H1 (cell line): ENCODE measurements around the gene PIEZO1. TPM values are rescaled to one million over a fixed set of nuclear protein-coding genes. Genes with fewer than 3 reads are reported as not detected.

Experiments
- ASH2L ChIP-seq: fragments of 200-600, 300-600 bp; sonication (generic); IDR thresholded peaks from one replicate; pipeline ENCODE4 v1.7.1; 2017; ENCODE audit warnings: low read length
- ATF2 ChIP-seq: IDR thresholded peaks from 2 replicates; pipeline ENCODE4 v1.6.1; 2012; ENCODE audit warnings: low read length, inconsistent platforms
- ATF3 ChIP-seq: IDR thresholded peaks from 2 replicates; pipeline ENCODE4 v1.6.1; 2011; ENCODE audit warnings: low read depth, mild to moderate bottlenecking, low read length; ENCODE audit not compliant: insufficient read depth
- BCL11A ChIP-seq, 2 experiments: IDR thresholded peaks; one replicate each; pipeline ENCODE4 v1.6.1; 2011; ENCODE audit warnings: low read depth in 2 of 2, low read length in 2 of 2, mild to moderate bottlenecking in 2 of 2
- CEBPB ChIP-seq: IDR thresholded peaks from 2 replicates; pipeline ENCODE4 v1.6.1; 2012; ENCODE audit warnings: low read depth, low read length
- CHD1 ChIP-seq: IDR thresholded peaks from 2 replicates; pipeline ENCODE4 v1.6.1; 2012; ENCODE audit warnings: low read depth, low read length, improper control_type of control experiment
- CHD2 ChIP-seq: IDR thresholded peaks from 2 replicates; pipeline ENCODE4 v1.6.1; 2012; ENCODE audit warnings: low read length, improper control_type of control experiment
- E2F6 ChIP-seq: IDR thresholded peaks from 2 replicates; pipeline ENCODE4 v1.6.1; 2012; ENCODE audit warnings: inconsistent platforms
- EZH2 ChIP-seq: fragments of 200-600 bp; sonication (generic); IDR thresholded peaks from 2 replicates; pipeline ENCODE4 v1.7.1; 2012; ENCODE audit warnings: low read depth, mild to moderate bottlenecking, moderate library complexity, low read length, inconsistent platforms; ENCODE audit not compliant: severe bottlenecking
- HDAC6 ChIP-seq: IDR thresholded peaks from one replicate; pipeline ENCODE4 v1.7.1; 2012; ENCODE audit warnings: low read depth, mild to moderate bottlenecking, inconsistent platforms, low read length, moderate library complexity
- KDM4A ChIP-seq: IDR thresholded peaks from one replicate; pipeline ENCODE4 v1.7.1; 2012; ENCODE audit warnings: low read depth, mild to moderate bottlenecking, moderate library complexity, low read length, inconsistent platforms; ENCODE audit not compliant: severe bottlenecking
- NANOG ChIP-seq: IDR thresholded peaks from 2 replicates; pipeline ENCODE4 v1.6.1; 2011; ENCODE audit warnings: low read length, low read depth, mild to moderate bottlenecking, inconsistent platforms; ENCODE audit not compliant: insufficient read depth, poor library complexity, severe bottlenecking
- POU5F1 ChIP-seq: IDR thresholded peaks from 2 replicates; pipeline ENCODE4 v1.6.1; 2011; ENCODE audit warnings: low read depth, mild to moderate bottlenecking, low read length, moderate library complexity
- RAD21 ChIP-seq, 2 experiments: IDR thresholded peaks in 1 of 2; conservative IDR thresholded peaks in 1 of 2; 2 replicates each; pipeline ENCODE4 v1.6.1; 2011; ENCODE audit warnings: low read depth in 2 of 2, low read length in 2 of 2, improper control_type of control experiment in 1 of 2, inconsistent platforms in 1 of 2, mild to moderate bottlenecking in 1 of 2, moderate library complexity in 1 of 2
- RBBP5 ChIP-seq: IDR thresholded peaks from 2 replicates; pipeline ENCODE4 v1.7.1; 2012; ENCODE audit warnings: low read depth, mild to moderate bottlenecking, inconsistent platforms, low read length, moderate library complexity, borderline replicate concordance
- SIRT6 ChIP-seq: IDR thresholded peaks from one replicate; pipeline ENCODE4 v1.7.1; 2012; ENCODE audit warnings: low read length, inconsistent platforms
- SP1 ChIP-seq: IDR thresholded peaks from 2 replicates; pipeline ENCODE4 v1.6.1; 2011; ENCODE audit warnings: low read depth, low read length
- SRF ChIP-seq: IDR thresholded peaks from 2 replicates; pipeline ENCODE4 v1.6.1; 2011; ENCODE audit warnings: mild to moderate bottlenecking, low read depth, low read length, moderate library complexity
- SUZ12 ChIP-seq: fragments of 200-600 bp; sonication (generic); IDR thresholded peaks from 2 replicates; pipeline ENCODE4 v1.6.1; 2012; ENCODE audit warnings: mild to moderate bottlenecking, inconsistent platforms, low read length, moderate library complexity, mixed read lengths
- TAF7 ChIP-seq: optimal IDR thresholded peaks from 2 replicates; pipeline ENCODE3; 2011; ENCODE audit warnings: low read depth, mild to moderate bottlenecking, inconsistent platforms, low read length, moderate library complexity, borderline replicate concordance
- TBP ChIP-seq: IDR thresholded peaks from 2 replicates; pipeline ENCODE4 v1.6.1; 2011; ENCODE audit warnings: low read depth, low read length, improper control_type of control experiment
- polyA plus RNA-seq, 7 experiments: library from polyadenylated mRNA; depleted of rRNA in 3 of 7; stranded (reverse) in 5 of 7; unstranded in 2 of 7; fragments of >200 nt in 5 of 7; fragments of 200-250 nt in 2 of 7; gene quantifications; 1 replicate in 5 of 7; 2 replicates in 1 of 7; 4 replicates in 1 of 7; pipeline versions ENCODE4 v1.2.1 to v1.2.3, GENCODE V29; 2011 to 2013; ENCODE audit warnings: missing spikeins in 2 of 7, mixed read lengths in 2 of 7
- total RNA-seq: library from RNA; stranded (reverse); fragmentation: NEBNext Ultra II Directional; extraction: Animal tissue kit (Norgen Biotek cat#: 25700); gene quantifications from 2 replicates; pipeline ENCODE4 v1.2.1, GENCODE V29; 2021

PIEZO1 gene
- total and polyA plus RNA-seq, 2 of the 8 experiments (the other 6 are each of a cell fraction or from before 2014, with no cell fraction given) = 42.3 to 67.5 TPM

GRCh38 chr16:88811769-88812512 is 26.9 kb upstream of the PIEZO1 start, which contains the start of gene APRT (continued):
- no peak for TF ChIP-seq NANOG
- TF ChIP-seq ATF3 = no peak
- no peak for TF ChIP-seq HDAC6
- peak; percentile 63; the same call in 1 of the 2 replicates for TF ChIP-seq TBP
- TF ChIP-seq CHD1 = no peak
- no peak for TF ChIP-seq ATF2
- TF ChIP-seq KDM4A = peak; percentile 75
- peak; percentile 55 to 68 for TF ChIP-seq RAD21 (IDR thresholded peaks at IDR 0.05 in 1 of 2, conservative IDR thresholded peaks at IDR 0.05 in 1 of 2; ENCODE audit: low read depth in 2 of 2, low read length in 2 of 2)
- no peak; the same call in none of the 2 replicates for TF ChIP-seq E2F6
- no peak for TF ChIP-seq CHD2
- TF ChIP-seq SRF = no peak
- no peak for TF ChIP-seq SIRT6
- no peak for TF ChIP-seq EZH2
- TF ChIP-seq RBBP5 = no peak; the same call in 1 of the 2 replicates
- TF ChIP-seq SP1 = no peak; the same call in 1 of the 2 replicates
- no peak for TF ChIP-seq SUZ12
- no peak for TF ChIP-seq BCL11A (IDR thresholded peaks at IDR 0.05; ENCODE audit: low read depth in 2 of 2, low read length in 2 of 2)
- no peak for TF ChIP-seq TAF7
- no peak for TF ChIP-seq CEBPB
- no peak for TF ChIP-seq ASH2L
- TF ChIP-seq POU5F1 = no peak
